ENCODE data around the gene S100A5.
"Not testable (repeated sequence)": the region's sequence is repeated elsewhere in the genome, so short reads cannot be mapped to it uniquely, and the experiment has no call there.

Gene S100A5

GRCh38 chr1:153540394-153541361 is at the start of gene S100A5:
Gene S100A5 (minus strand): TSS chr1:153540934. CDS start chr1:153540191, 743 bp downstream.
- no peak for DNase-seq (ENCODE audit: low read depth, low spot score)

GRCh38 chr1:153588482-153588881 is 47.7 kb upstream of the S100A5 start:
- DNase-seq (ENCODE audit: low read depth, low spot score), result no peak

- not testable (repeated sequence) for DNase-seq (ENCODE audit: low read depth, low spot score)
Observed at GRCh38 chr1:153588033-153588432, 47.3 kb upstream of the S100A5 start.

- no peak for DNase-seq (ENCODE audit: low read depth, low spot score)
Observed at GRCh38 chr1:153587314-153587713, 46.6 kb upstream of the S100A5 start.

- DNase-seq (ENCODE audit: low read depth, low spot score), result no peak
Observed at GRCh38 chr1:153586347-153586746, 45.6 kb upstream of the S100A5 start.

GRCh38 chr1:153585006-153585405 is 44.3 kb upstream of the S100A5 start:
- no peak for DNase-seq (ENCODE audit: low read depth, low spot score)

GRCh38 chr1:153583976-153584375 is 43.2 kb upstream of the S100A5 start:
- no peak for DNase-seq (ENCODE audit: low read depth, low spot score)

- DNase-seq (ENCODE audit: low read depth, low spot score), result not testable (repeated sequence)
Observed at GRCh38 chr1:153583514-153583913, 42.8 kb upstream of the S100A5 start.

GRCh38 chr1:153582836-153583235 is 42.1 kb upstream of the S100A5 start:
- not testable (repeated sequence) for DNase-seq (ENCODE audit: low read depth, low spot score)

- DNase-seq (ENCODE audit: low read depth, low spot score), result no peak
Observed at GRCh38 chr1:153578936-153579335, 38.2 kb upstream of the S100A5 start.

- no peak for DNase-seq (ENCODE audit: low read depth, low spot score)
Observed at GRCh38 chr1:153578490-153578889, 37.8 kb upstream of the S100A5 start.

GRCh38 chr1:153577624-153578051 is 36.9 kb upstream of the S100A5 start:
- no peak for DNase-seq (ENCODE audit: low read depth, low spot score)

- DNase-seq (ENCODE audit: low read depth, low spot score), result no peak
Observed at GRCh38 chr1:153577138-153577537, 36.4 kb upstream of the S100A5 start.

- DNase-seq (ENCODE audit: low read depth, low spot score), result not testable (repeated sequence)
Observed at GRCh38 chr1:153575497-153575896, 34.8 kb upstream of the S100A5 start.

- DNase-seq (ENCODE audit: low read depth, low spot score), result not testable (repeated sequence)
Observed at GRCh38 chr1:153575081-153575491, 34.4 kb upstream of the S100A5 start.

GRCh38 chr1:153573351-153573750 is 32.6 kb upstream of the S100A5 start:
- no peak for DNase-seq (ENCODE audit: low read depth, low spot score)

- no peak for DNase-seq (ENCODE audit: low read depth, low spot score)
Observed at GRCh38 chr1:153572569-153573015, 31.9 kb upstream of the S100A5 start.

GRCh38 chr1:153571706-153572105 is 31.0 kb upstream of the S100A5 start:
- DNase-seq (ENCODE audit: low read depth, low spot score), result no peak

- no peak for DNase-seq (ENCODE audit: low read depth, low spot score)
Observed at GRCh38 chr1:153570874-153571273, 30.1 kb upstream of the S100A5 start.

GRCh38 chr1:153569465-153569864 is 28.7 kb upstream of the S100A5 start:
- no peak for DNase-seq (ENCODE audit: low read depth, low spot score)

GRCh38 chr1:153568367-153569099 is 27.8 kb upstream of the S100A5 start:
- no peak for DNase-seq (ENCODE audit: low read depth, low spot score)

GRCh38 chr1:153567621-153568366 is 27.1 kb upstream of the S100A5 start:
- DNase-seq (ENCODE audit: low read depth, low spot score), result no peak
